Natural killer cell treated with Interleukin-12 subunit alpha and Interleukin-12 subunit beta and Interleukin-15 and Interleukin-18, amount 100 ng/mL, for 72 hours (primary cell): Measurements from ENCODE around the gene PIANP. TPM values are rescaled to one million over a fixed set of nuclear protein-coding genes. Genes with fewer than 3 reads are reported as not detected.

Source experiments
- ATAC-seq, 2 donors: fragments of 150-1000 bp; cut with Tn5 transposase in 1 of 2; sonication (Bioruptor Pico), chemical (Tn5 transposase) in 1 of 2; 2 replicates each; pipeline ENCODE4 v1.10.0; 2021
- DNase-seq: peaks from one replicate; pipeline ENCODE4 v3.0.0; 2022; ENCODE audit warnings: low spot score
- H3K27ac Mint-ChIP-seq, 2 donors: 1 replicate in 1 of 2; 2 replicates in 1 of 2; pipeline ENCODE4 v1.8.0; 2022; ENCODE audit warnings: mixed read lengths in 2 of 2, mild to moderate bottlenecking in 1 of 2, moderate library complexity in 1 of 2
- H3K27me3 Mint-ChIP-seq, 2 donors: 1 replicate in 1 of 2; 2 replicates in 1 of 2; pipeline ENCODE4 v1.8.0; 2022; ENCODE audit warnings: mixed read lengths in 2 of 2
- H3K36me3 Mint-ChIP-seq: one replicate; pipeline ENCODE4 v1.8.0; 2022; ENCODE audit warnings: mixed read lengths
- H3K4me1 Mint-ChIP-seq, 2 donors: 1 replicate in 1 of 2; 2 replicates in 1 of 2; pipeline ENCODE4 v1.8.0; 2022; ENCODE audit warnings: low read depth in 2 of 2, mixed read lengths in 2 of 2, mild to moderate bottlenecking in 1 of 2
- H3K4me3 Mint-ChIP-seq: one replicate; pipeline ENCODE4 v1.8.0; 2022; ENCODE audit warnings: mixed read lengths
- H3K9me3 Mint-ChIP-seq: 2 replicates; pipeline ENCODE4 v1.8.0; 2022; ENCODE audit warnings: mixed read lengths
- total RNA-seq, 2 donors: library from RNA; stranded (reverse); gene quantifications; one replicate each; pipeline ENCODE4 v1.2.3, GENCODE V29; 2022

Gene PIANP
- total RNA-seq, 2 donors from 2014 or later = 0.17 TPM; not detected in 1

DNA sequence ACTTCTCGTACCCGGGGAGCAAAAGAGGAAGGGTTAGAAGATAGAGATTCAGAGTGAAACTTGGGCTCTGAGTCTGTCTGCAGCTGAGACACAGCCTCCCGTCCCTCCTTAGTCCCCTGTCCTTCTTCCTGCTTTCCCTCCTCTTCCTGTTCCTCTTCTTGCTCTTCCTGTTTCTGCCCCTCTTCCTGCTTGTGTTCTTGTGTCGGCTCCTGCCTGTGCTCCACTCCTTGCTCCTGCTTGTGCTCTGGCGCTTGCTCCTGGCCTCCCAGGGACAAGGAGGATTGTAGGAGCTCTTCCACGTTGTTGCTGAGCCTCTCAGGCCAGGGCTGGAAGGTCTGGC is 56.4 kb downstream of the PIANP start:
- H3K36me3 Mint-ChIP-seq = peaks cover 11% of the 10 kb centered on the region
- ATAC-seq (no peak), DNase-seq (no peak)
- no peaks in the 10 kb centered on the region for H3K9me3 Mint-ChIP-seq
- H3K27me3 Mint-ChIP-seq = no peaks in the 10 kb centered on the region
- H3K27ac Mint-ChIP-seq = peak overlapping the region in 1 of 2 donors; percentile 36
- H3K4me1 Mint-ChIP-seq = peaks cover 12 to 15% of the 10 kb centered on the region in 2 donors
- peak overlapping the region; percentile 51 for H3K4me3 Mint-ChIP-seq

Other genes starting within 250 kb of the PIANP start
- 10 to 100 TPM; 24.6 to 26.3 TPM for gene TAPBPL, start 248.8 kb downstream of the PIANP start, total RNA-seq
- gene VAMP1, start 230.1 kb downstream of the PIANP start, total RNA-seq = 10 to 100 TPM; 24.1 to 36.8 TPM
- 100 to 1,000 TPM; 200 to 217 TPM for gene MRPL51, start 207.6 kb downstream of the PIANP start, total RNA-seq
- gene NCAPD2, start 206.7 kb downstream of the PIANP start, total RNA-seq = 100 to 1,000 TPM in 1 of 2 donors, 10 to 100 TPM in 1; 73.4 to 131 TPM
- gene GAPDH, start 166.3 kb downstream of the PIANP start, total RNA-seq = 1,000 to 10,000 TPM; 4,687 to 5,410 TPM
- 10 to 100 TPM; 28.0 to 30.5 TPM for gene IFFO1, start 144.8 kb downstream of the PIANP start, total RNA-seq
- gene NOP2, start 132.5 kb downstream of the PIANP start, total RNA-seq = 100 to 1,000 TPM; 103 to 201 TPM
- gene CHD4, start 93.4 kb downstream of the PIANP start, total RNA-seq = 100 to 1,000 TPM; 239 to 352 TPM
- gene LPAR5, start 64.9 kb downstream of the PIANP start, total RNA-seq = 10 to 100 TPM in 1 of 2 donors, 1 to 10 TPM in 1; 5.6 to 10.6 TPM
- gene ACRBP, start 53.4 kb downstream of the PIANP start, total RNA-seq = 1 to 10 TPM in 1 of 2 donors, under 1 TPM in 1; 0.98 to 2.1 TPM
- 10 to 100 TPM; 13.0 to 16.7 TPM for gene ING4, start 37.7 kb downstream of the PIANP start, total RNA-seq
- gene ZNF384, start 11.4 kb downstream of the PIANP start, total RNA-seq = 10 to 100 TPM; 81.1 to 90.0 TPM
- 10 to 100 TPM; 49.6 to 60.6 TPM for gene COPS7A, start 23.2 kb upstream of the PIANP start, total RNA-seq
- 100 to 1,000 TPM in 1 of 2 donors, 10 to 100 TPM in 1; 98.3 to 124 TPM for gene MLF2, start 52.3 kb upstream of the PIANP start, total RNA-seq
- gene PTMS, start 65.5 kb upstream of the PIANP start, total RNA-seq = 10 to 100 TPM; 50.4 to 93.8 TPM
- 100 to 1,000 TPM in 1 of 2 donors, 10 to 100 TPM in 1; 78.2 to 365 TPM for gene LAG3, start 71.7 kb upstream of the PIANP start, total RNA-seq
- 1 to 10 TPM in 1 of 2 donors, under 1 TPM in 1; 0.43 to 5.4 TPM for gene CD4, start 88.7 kb upstream of the PIANP start, total RNA-seq
- not detected for gene GPR162, start 121.0 kb upstream of the PIANP start, total RNA-seq
- gene P3H3, start 127.6 kb upstream of the PIANP start, total RNA-seq = 1 to 10 TPM in 1 of 2 donors, not detected in 1; 1.3 TPM
- gene GNB3, start 140.1 kb upstream of the PIANP start, total RNA-seq = not detected
- 100 to 1,000 TPM in 1 of 2 donors, 10 to 100 TPM in 1; 40.7 to 105 TPM for gene CDCA3, start 150.5 kb upstream of the PIANP start, total RNA-seq
- gene USP5, start 151.3 kb upstream of the PIANP start, total RNA-seq = 100 to 1,000 TPM in 1 of 2 donors, 10 to 100 TPM in 1; 91.7 to 105 TPM
- gene TPI1, start 166.7 kb upstream of the PIANP start, total RNA-seq = 1,000 to 10,000 TPM; 1,157 to 1,903 TPM
- gene SPSB2, start 172.5 kb upstream of the PIANP start, total RNA-seq = 1 to 10 TPM; 6.0 to 6.9 TPM
- 1 to 10 TPM; 3.2 to 7.1 TPM for gene LRRC23, start 204.0 kb upstream of the PIANP start, total RNA-seq
- 100 to 1,000 TPM; 151 to 158 TPM for gene ENO2, start 213.8 kb upstream of the PIANP start, total RNA-seq
- 10 to 100 TPM; 36.5 to 62.2 TPM for gene ATN1, start 227.1 kb upstream of the PIANP start, total RNA-seq
- not detected for gene RNU7-1, start 243.0 kb upstream of the PIANP start, total RNA-seq
- 100 to 1,000 TPM in 1 of 2 donors, 10 to 100 TPM in 1; 89.7 to 106 TPM for gene C12orf57, start 243.2 kb upstream of the PIANP start, total RNA-seq